ENCODE measurements around the gene HIBADH. TPM values are rescaled to one million over a fixed set of nuclear protein-coding genes. Genes with fewer than 3 reads are reported as not detected.

The HIBADH gene
- total RNA-seq, 1 donor from 2014 or later = 15.7 TPM

GRCh38 chr7:27614095-27614494 lies 48.6 kb downstream of the HIBADH start:
- DNase-seq (ENCODE audit: low read depth, low spot score) = no peak
- H3K9me3 Mint-ChIP-seq = peaks cover 7% of the 10 kb centered on the region
- H3K36me3 Mint-ChIP-seq (ENCODE audit: low read depth) = peaks cover 25% of the 10 kb centered on the region
- no peaks in the 10 kb centered on the region for H3K4me1 Mint-ChIP-seq
- no peak overlapping the region for H3K27ac Mint-ChIP-seq (ENCODE audit: unreplicated experiment)
- no peak overlapping the region for H3K4me3 Mint-ChIP-seq
- TF ChIP-seq CTCF (conservative IDR thresholded peaks at IDR 0.05) = no peak
- H3K27me3 Mint-ChIP-seq (ENCODE audit: low read depth) = no peaks in the 10 kb centered on the region

GRCh38 chr7:27611059-27611458 lies 51.6 kb downstream of the HIBADH start:
- Mint-ChIP-seq H3K4me1 (peaks cover 9% of the 10 kb centered on the region), H3K27me3 (ENCODE audit: low read depth) (no peaks in the 10 kb centered on the region), H3K36me3 (ENCODE audit: low read depth) (peaks cover 5% of the 10 kb centered on the region), H3K27ac (ENCODE audit: unreplicated experiment) (no peak overlapping the region), H3K9me3 (peaks cover 4% of the 10 kb centered on the region), H3K4me3 (no peak overlapping the region)
- TF ChIP-seq CTCF (conservative IDR thresholded peaks at IDR 0.05) = no peak
- DNase-seq (ENCODE audit: low read depth, low spot score) = no peak

GRCh38 chr7:27608776-27609495 lies 53.7 kb downstream of the HIBADH start:
- H3K27ac Mint-ChIP-seq (ENCODE audit: unreplicated experiment) = no peak overlapping the region
- no peak overlapping the region for H3K4me3 Mint-ChIP-seq
- DNase-seq (ENCODE audit: low read depth, low spot score) = no peak
- H3K9me3 Mint-ChIP-seq = no peaks in the 10 kb centered on the region
- TF ChIP-seq CTCF (conservative IDR thresholded peaks at IDR 0.05) = no peak
- peaks cover 21% of the 10 kb centered on the region for H3K4me1 Mint-ChIP-seq
- no peaks in the 10 kb centered on the region for H3K36me3 Mint-ChIP-seq (ENCODE audit: low read depth)
- H3K27me3 Mint-ChIP-seq (ENCODE audit: low read depth) = no peaks in the 10 kb centered on the region

- TF ChIP-seq CTCF (conservative IDR thresholded peaks at IDR 0.05) = no peak
- no peaks in the 10 kb centered on the region for H3K27me3 Mint-ChIP-seq (ENCODE audit: low read depth)
- no peak overlapping the region for H3K27ac Mint-ChIP-seq (ENCODE audit: unreplicated experiment)
- no peaks in the 10 kb centered on the region for H3K36me3 Mint-ChIP-seq (ENCODE audit: low read depth)
- H3K4me3 Mint-ChIP-seq = no peak overlapping the region
- no peaks in the 10 kb centered on the region for H3K9me3 Mint-ChIP-seq
- peaks cover 36% of the 10 kb centered on the region for H3K4me1 Mint-ChIP-seq
- DNase-seq (ENCODE audit: low read depth, low spot score) = no peak
Observed at GRCh38 chr7:27607210-27607606, 55.5 kb downstream of the HIBADH start.

- no peaks in the 10 kb centered on the region for H3K9me3 Mint-ChIP-seq
- H3K27ac Mint-ChIP-seq (ENCODE audit: unreplicated experiment) = no peak overlapping the region
- H3K36me3 Mint-ChIP-seq (ENCODE audit: low read depth) = no peaks in the 10 kb centered on the region
- no peak overlapping the region for H3K4me3 Mint-ChIP-seq
- TF ChIP-seq CTCF (conservative IDR thresholded peaks at IDR 0.05) = no peak
- no peaks in the 10 kb centered on the region for H3K27me3 Mint-ChIP-seq (ENCODE audit: low read depth)
- peaks cover 38% of the 10 kb centered on the region for H3K4me1 Mint-ChIP-seq
- no peak for DNase-seq (ENCODE audit: low read depth, low spot score)
Observed at GRCh38 chr7:27606270-27607209, 56.1 kb downstream of the HIBADH start.

Data from neural crest cell (in vitro differentiated cells).